ENCODE data around the gene SIRPA. TPM values are rescaled to one million over a fixed set of nuclear protein-coding genes. Genes with fewer than 3 reads are reported as not detected.

The SIRPA gene
- total and polyA plus RNA-seq, 10 of the 15 experiments (the other 5 are each of a cell fraction or from before 2014, with no cell fraction given) = 1.7 to 13.2 (median 5.0) TPM

- TF ChIP-seq JUND (IDR thresholded peaks at IDR 0.05; ENCODE audit: low read depth, low read length) (no peak), POLR2AphosphoS5 (IDR thresholded peaks at IDR 0.05; ENCODE audit: low read length) (no peak), TAF1 (IDR thresholded peaks at IDR 0.05; ENCODE audit: borderline replicate concordance, low read depth, low read length) (no peak), NBN (IDR thresholded peaks at IDR 0.05) (0 out of 2 replicates have a peak, but pooled peaks have one; percentile 29), CEBPZ (IDR thresholded peaks at IDR 0.05; ENCODE audit: low read depth, low read length) (no peak), RUNX3 (IDR thresholded peaks at IDR 0.05; ENCODE audit: low read length) (0 out of 2 replicates have a peak, but pooled peaks have one; percentile 18), BMI1 (IDR thresholded peaks at IDR 0.05; ENCODE audit: borderline replicate concordance) (no peak), SUPT20H (IDR thresholded peaks at IDR 0.05; ENCODE audit: borderline replicate concordance, control insufficient read depth, low read depth, low read length) (no peak), HDAC2 (IDR thresholded peaks at IDR 0.05) (no peak), TCF3 (IDR thresholded peaks at IDR 0.05; ENCODE audit: borderline replicate concordance, insufficient read depth, low read depth, low read length) (0 out of 2 replicates have a peak, but pooled peaks have one; percentile 47), NFXL1 (IDR thresholded peaks at IDR 0.05; ENCODE audit: borderline replicate concordance) (no peak), ETV6 (conservative IDR thresholded peaks at IDR 0.05 in 1 of 2, IDR thresholded peaks at IDR 0.05 in 1 of 2; ENCODE audit: borderline replicate concordance in 1 of 2, low read depth in 1 of 2) (peak in 1 of 2 experiments; percentile 90; a peak in 2 of 4 replicates)
Measured at GRCh38 chr20:1952737-1953530, 57.7 kb downstream of the SIRPA start (continued).

All from GM12878 (cell line).